H9 (cell line): ENCODE measurements around the gene FUT2. TPM values are rescaled to one million over a fixed set of nuclear protein-coding genes. Genes with fewer than 3 reads are reported as not detected.

Source experiments
- DNase-seq: peaks from one replicate; pipeline ENCODE4 v3.0.0-alpha.2; 2017
- H2AFZ ChIP-seq: one replicate; pipeline ENCODE4 v1.6.1; 2013; ENCODE audit warnings: mild to moderate bottlenecking, low read length, control low read depth, moderate library complexity
- H2AK5ac ChIP-seq: 2 replicates; pipeline ENCODE4 v1.6.1; 2013; ENCODE audit warnings: low read length, control low read depth, mixed read lengths; ENCODE audit not compliant: insufficient read length
- H2BK120ac ChIP-seq: one replicate; pipeline ENCODE4 v1.6.1; 2013; ENCODE audit warnings: low read depth, mild to moderate bottlenecking, low read length, control low read depth, inconsistent platforms; ENCODE audit not compliant: poor library complexity, severe bottlenecking
- H2BK12ac ChIP-seq: 2 replicates; pipeline ENCODE4 v1.6.1; 2013; ENCODE audit warnings: low read length, control low read depth, mixed read lengths, low read depth; ENCODE audit not compliant: insufficient read length
- H2BK15ac ChIP-seq: 2 replicates; pipeline ENCODE4 v1.6.1; 2013; ENCODE audit warnings: low read depth, low read length, control low read depth
- H2BK20ac ChIP-seq: one replicate; pipeline ENCODE4 v1.6.1; 2013; ENCODE audit warnings: low read depth, mild to moderate bottlenecking, low read length, control low read depth, inconsistent platforms; ENCODE audit not compliant: poor library complexity, severe bottlenecking
- H2BK5ac ChIP-seq: 2 replicates; pipeline ENCODE4 v1.6.1; 2013; ENCODE audit warnings: low read length, control low read depth, mixed read lengths; ENCODE audit not compliant: insufficient read length
- H3K14ac ChIP-seq: 2 replicates; pipeline ENCODE4 v1.6.1; 2013; ENCODE audit warnings: low read length, control low read depth; ENCODE audit not compliant: insufficient read depth
- H3K18ac ChIP-seq: 2 replicates; pipeline ENCODE4 v1.6.1; 2013; ENCODE audit warnings: low read depth, mild to moderate bottlenecking, mixed read lengths, low read length, control low read depth; ENCODE audit not compliant: insufficient read length
- H3K23ac ChIP-seq: 2 replicates; pipeline ENCODE4 v1.6.1; 2013; ENCODE audit warnings: low read length, control low read depth, mixed read lengths, low read depth; ENCODE audit not compliant: insufficient read length
- H3K23me2 ChIP-seq: 2 replicates; pipeline ENCODE4 v1.6.1; 2013; ENCODE audit warnings: low read depth, mild to moderate bottlenecking, mixed read lengths, low read length, control low read depth; ENCODE audit not compliant: insufficient read length, poor library complexity, severe bottlenecking
- H3K27ac ChIP-seq: 2 replicates; pipeline ENCODE4 v1.5.1; 2013; ENCODE audit warnings: low read length, control low read depth, mixed read lengths, low read depth; ENCODE audit not compliant: insufficient read length
- H3K27me3 ChIP-seq: 2 replicates; pipeline ENCODE4 v1.6.1; 2013; ENCODE audit warnings: low read length, control low read depth, inconsistent platforms; ENCODE audit not compliant: insufficient read depth
- H3K4ac ChIP-seq: 2 replicates; pipeline ENCODE4 v1.6.1; 2013; ENCODE audit warnings: low read depth, mild to moderate bottlenecking, control low read depth, inconsistent platforms, low read length, moderate library complexity
- H3K4me1 ChIP-seq: 2 replicates; pipeline ENCODE4 v1.6.1; 2013; ENCODE audit warnings: low read length, control low read depth, inconsistent platforms; ENCODE audit not compliant: insufficient read depth
- H3K4me2 ChIP-seq: 2 replicates; pipeline ENCODE4 v1.6.1; 2013; ENCODE audit warnings: low read length, control low read depth, mixed read lengths; ENCODE audit not compliant: insufficient read length, insufficient read depth
- H3K56ac ChIP-seq: 2 replicates; pipeline ENCODE4 v1.6.1; 2013; ENCODE audit warnings: low read depth, mild to moderate bottlenecking, mixed read lengths, low read length, control low read depth; ENCODE audit not compliant: insufficient read length
- H3K79me1 ChIP-seq: 2 replicates; pipeline ENCODE4 v1.6.1; 2013; ENCODE audit warnings: low read depth, mild to moderate bottlenecking, moderate library complexity, low read length, control low read depth, inconsistent platforms; ENCODE audit not compliant: insufficient read depth, poor library complexity, severe bottlenecking
- H3K79me2 ChIP-seq: 2 replicates; pipeline ENCODE4 v1.6.1; 2013; ENCODE audit warnings: low read length, control low read depth, inconsistent platforms; ENCODE audit not compliant: insufficient read depth
- H3K9ac ChIP-seq: 2 replicates; pipeline ENCODE4 v1.6.1; 2013; ENCODE audit warnings: low read length, control low read depth, mixed read lengths; ENCODE audit not compliant: insufficient read length; ENCODE audit errors: extremely low read depth
- H3K9me3 ChIP-seq: one replicate; pipeline ENCODE4 v1.6.1; 2013; ENCODE audit warnings: low read depth, low read length, inconsistent platforms; ENCODE audit not compliant: control insufficient read depth
- H3T11ph ChIP-seq: one replicate; pipeline ENCODE4 v1.6.1; 2013; ENCODE audit warnings: mild to moderate bottlenecking, low read length, control low read depth, inconsistent platforms
- H4K20me1 ChIP-seq: one replicate; pipeline ENCODE4 v1.6.1; 2013; ENCODE audit not compliant: control insufficient read depth, insufficient read length, insufficient read depth
- H4K5ac ChIP-seq: 2 replicates; pipeline ENCODE4 v1.6.1; 2013; ENCODE audit warnings: low read depth, mild to moderate bottlenecking, mixed read lengths, low read length, control low read depth; ENCODE audit not compliant: insufficient read length
- H4K8ac ChIP-seq: replicated peaks from 2 replicates; pipeline ENCODE4 v1.6.1; 2013; ENCODE audit warnings: low read length, control low read depth, mixed read lengths, low read depth; ENCODE audit not compliant: insufficient read length
- H4K91ac ChIP-seq: 2 replicates; pipeline ENCODE4 v1.6.1; 2013; ENCODE audit warnings: low read depth, mild to moderate bottlenecking, moderate library complexity, mixed read lengths, low read length, control low read depth; ENCODE audit not compliant: insufficient read length
- H3K27ac Mint-ChIP-seq, 3 experiments: 2 replicates in 2 of 3; 3 replicates in 1 of 3; pipeline ENCODE4 v1.8.0; 2020 to 2021; ENCODE audit warnings: mixed read lengths in 3 of 3, mild to moderate bottlenecking in 1 of 3, moderate library complexity in 1 of 3
- H3K27me3 Mint-ChIP-seq: 2 replicates; pipeline ENCODE4 v1.8.0; 2021; ENCODE audit warnings: low read depth, mild to moderate bottlenecking, moderate library complexity, mixed read lengths
- H3K36me3 Mint-ChIP-seq, 3 experiments: 2 replicates in 2 of 3; 3 replicates in 1 of 3; pipeline ENCODE4 v1.8.0; 2020 to 2021; ENCODE audit warnings: low read depth in 3 of 3, mixed read lengths in 3 of 3; ENCODE audit not compliant: insufficient read depth in 1 of 3
- H3K4me1 Mint-ChIP-seq, 2 experiments: 2 replicates each; pipeline ENCODE4 v1.8.0; 2020; ENCODE audit warnings: mixed read lengths in 2 of 2
- H3K4me3 Mint-ChIP-seq, 2 experiments: 2 replicates in 1 of 2; 3 replicates in 1 of 2; pipeline ENCODE4 v1.8.0; 2020 to 2021; ENCODE audit warnings: mild to moderate bottlenecking in 2 of 2, mixed read lengths in 2 of 2, moderate library complexity in 1 of 2
- H3K9me3 Mint-ChIP-seq, 2 experiments: 2 replicates in 1 of 2; 3 replicates in 1 of 2; pipeline ENCODE4 v1.8.0; 2020; ENCODE audit warnings: mild to moderate bottlenecking in 2 of 2, mixed read lengths in 2 of 2, moderate library complexity in 1 of 2
- whole genome bisulfite sequencing: extraction: QIAGEN DNeasy Blood & Tissue Kit; methylation state at CpG from one replicate; pipeline ENCODE4 v1.1.7; 2013; ENCODE audit warnings: missing lambda C conversion rate, low lambda C conversion rate, mixed read lengths; ENCODE audit not compliant: insufficient read length; ENCODE audit errors: extremely low coverage; 5-methylcytosine and 5-hydroxymethylcytosine counted together
- total RNA-seq: library from RNA; stranded (reverse); gene quantifications from 2 replicates; pipeline ENCODE4 v1.2.1, GENCODE V29; 2021
- TF ChIP-seq, protein P1 (sequence below): fragments of 200-600 bp; sonication (generic); conservative IDR thresholded peaks from 3 replicates; pipeline ENCODE4 v1.8.0; 2021; ENCODE audit warnings: antibody characterized with exemption, mild to moderate bottlenecking

Gene FUT2
- total RNA-seq, 1 experiment from 2014 or later, result 11.4 TPM

DNA sequence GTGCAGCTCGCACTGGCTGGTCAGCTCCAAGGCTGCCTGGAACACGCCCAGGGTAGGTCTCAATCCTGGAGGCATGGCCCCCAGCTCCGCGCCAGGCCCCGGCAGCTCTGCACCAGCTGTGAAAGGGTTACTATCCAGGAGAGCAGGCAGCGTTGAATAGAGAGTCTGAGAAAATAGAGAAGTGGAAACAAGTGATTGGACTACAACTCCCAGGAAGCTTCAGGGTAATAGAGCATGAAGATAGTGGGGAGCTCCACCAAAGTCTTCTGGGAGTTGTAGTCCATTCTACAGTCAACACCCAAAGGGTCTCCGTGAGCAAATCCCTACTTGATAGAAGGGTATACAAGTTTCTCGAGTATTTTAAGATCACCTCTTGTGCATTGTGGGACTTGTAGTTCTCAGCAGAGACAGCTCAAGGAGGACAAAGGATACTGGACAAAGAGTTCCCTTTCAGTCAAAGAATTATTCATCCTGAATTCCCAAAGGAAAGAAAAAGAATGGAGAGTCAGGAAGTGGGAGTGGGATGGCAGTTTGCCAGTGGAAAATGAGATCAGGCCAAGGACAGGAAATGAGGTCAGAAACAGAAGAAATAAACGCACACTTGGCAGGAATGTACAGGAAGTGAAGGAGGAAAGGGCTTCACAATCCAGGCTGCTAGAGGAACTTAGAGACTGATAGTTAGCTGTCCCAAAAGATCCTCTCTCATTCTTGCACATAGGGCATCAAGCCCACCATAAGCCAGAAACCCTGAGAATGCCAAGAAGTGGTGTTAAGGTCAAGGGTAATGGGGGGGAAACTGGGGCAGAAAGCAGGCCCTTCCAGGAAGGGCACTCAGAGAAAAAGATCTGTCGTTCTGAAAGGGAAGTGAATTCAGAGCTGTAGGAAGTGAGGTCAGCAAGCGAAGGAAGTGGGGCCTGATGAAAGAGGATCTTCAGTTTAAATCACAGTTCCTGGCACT is 29.3 kb downstream of the FUT2 start:
- Mint-ChIP-seq H3K27me3 (no peaks in the 10 kb centered on the region; the same call in 1 of the 2 replicates), H3K4me3 (peak overlapping the region in 1 of 2 experiments; percentile 33; a peak in 1 of 5 replicates), H3K27ac (peak overlapping the region in 2 of 3 experiments; percentile 38 to 78; a peak in 4 of 7 replicates), H3K4me1 (peaks cover 7 to 14% of the 10 kb centered on the region in 2 experiments), H3K9me3 (no peaks in the 10 kb centered on the region), H3K36me3 (peaks cover 0 to 4% (median 4%) of the 10 kb centered on the region in 3 experiments; a peak in 3 of 7 replicates)
- no peak overlapping the region for H2AK5ac ChIP-seq
- H4K8ac ChIP-seq, result no peak overlapping the region
- TF ChIP-seq, protein P1, sequence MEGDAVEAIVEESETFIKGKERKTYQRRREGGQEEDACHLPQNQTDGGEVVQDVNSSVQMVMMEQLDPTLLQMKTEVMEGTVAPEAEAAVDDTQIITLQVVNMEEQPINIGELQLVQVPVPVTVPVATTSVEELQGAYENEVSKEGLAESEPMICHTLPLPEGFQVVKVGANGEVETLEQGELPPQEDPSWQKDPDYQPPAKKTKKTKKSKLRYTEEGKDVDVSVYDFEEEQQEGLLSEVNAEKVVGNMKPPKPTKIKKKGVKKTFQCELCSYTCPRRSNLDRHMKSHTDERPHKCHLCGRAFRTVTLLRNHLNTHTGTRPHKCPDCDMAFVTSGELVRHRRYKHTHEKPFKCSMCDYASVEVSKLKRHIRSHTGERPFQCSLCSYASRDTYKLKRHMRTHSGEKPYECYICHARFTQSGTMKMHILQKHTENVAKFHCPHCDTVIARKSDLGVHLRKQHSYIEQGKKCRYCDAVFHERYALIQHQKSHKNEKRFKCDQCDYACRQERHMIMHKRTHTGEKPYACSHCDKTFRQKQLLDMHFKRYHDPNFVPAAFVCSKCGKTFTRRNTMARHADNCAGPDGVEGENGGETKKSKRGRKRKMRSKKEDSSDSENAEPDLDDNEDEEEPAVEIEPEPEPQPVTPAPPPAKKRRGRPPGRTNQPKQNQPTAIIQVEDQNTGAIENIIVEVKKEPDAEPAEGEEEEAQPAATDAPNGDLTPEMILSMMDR, result no peak
- H4K5ac ChIP-seq, result no peak overlapping the region
- no peak overlapping the region for H3K56ac ChIP-seq
- H3T11ph ChIP-seq, result no peak overlapping the region
- H3K4ac ChIP-seq, result no peak overlapping the region
- H4K20me1 ChIP-seq, result no peaks in the 10 kb centered on the region
- H4K91ac ChIP-seq, result no peak overlapping the region
- H3K27ac ChIP-seq, result no peak overlapping the region
- H3K18ac ChIP-seq, result no peak overlapping the region
- no peak overlapping the region for H2BK12ac ChIP-seq
- no peak overlapping the region for H2BK15ac ChIP-seq
- WGBS, result no CpG with 5 or more reads among the region's 11 CpGs
- H3K9me3 ChIP-seq, result no peaks in the 10 kb centered on the region
- no peaks in the 10 kb centered on the region for H3K23me2 ChIP-seq
- H3K23ac ChIP-seq, result no peak overlapping the region
- no peaks in the 10 kb centered on the region for H3K79me2 ChIP-seq
- no peaks in the 10 kb centered on the region for H3K79me1 ChIP-seq
- H3K4me2 ChIP-seq, result no peak overlapping the region
- H3K9ac ChIP-seq, result no peak overlapping the region
- DNase-seq, result peak; percentile 58
- no peak overlapping the region for H2BK5ac ChIP-seq
- H3K27me3 ChIP-seq, result no peaks in the 10 kb centered on the region
- no peak overlapping the region for H3K14ac ChIP-seq
- H2AFZ ChIP-seq, result no peak overlapping the region
- no peak overlapping the region for H2BK20ac ChIP-seq
- H2BK120ac ChIP-seq, result no peak overlapping the region
- H3K4me1 ChIP-seq, result no peaks in the 10 kb centered on the region
